Trophoblast cell (in vitro differentiated cells and primary cell): Measurements from ENCODE around the gene BRSK2.

Experiments
- DNase-seq, 2 donors: peaks; one replicate each; pipeline ENCODE4 v3.0.0-alpha.2; 2016
- H2AFZ ChIP-seq: 2 replicates; pipeline ENCODE4 v1.6.1; 2013; ENCODE audit warnings: low read length, moderate library complexity, mild to moderate bottlenecking; ENCODE audit not compliant: insufficient read depth, poor library complexity
- H2AK5ac ChIP-seq: 2 replicates; pipeline ENCODE4 v1.6.1; 2013; ENCODE audit warnings: mild to moderate bottlenecking, low read length
- H2BK120ac ChIP-seq: 2 replicates; pipeline ENCODE4 v1.6.1; 2013; ENCODE audit warnings: low read length, mild to moderate bottlenecking, moderate library complexity; ENCODE audit not compliant: insufficient read depth, poor library complexity
- H2BK12ac ChIP-seq: 2 replicates; pipeline ENCODE4 v1.6.1; 2013; ENCODE audit warnings: mild to moderate bottlenecking, low read length, moderate library complexity
- H2BK5ac ChIP-seq: 2 replicates; pipeline ENCODE4 v1.6.1; 2013; ENCODE audit warnings: low read length, low read depth, moderate library complexity, mild to moderate bottlenecking; ENCODE audit not compliant: poor library complexity
- H3K14ac ChIP-seq: 2 replicates; pipeline ENCODE4 v1.6.1; 2013; ENCODE audit warnings: mild to moderate bottlenecking, low read length
- H3K18ac ChIP-seq: 2 replicates; pipeline ENCODE4 v1.6.1; 2013; ENCODE audit warnings: mild to moderate bottlenecking, low read length
- H3K23ac ChIP-seq: 2 replicates; pipeline ENCODE4 v1.6.1; 2013; ENCODE audit warnings: low read length
- H3K27ac ChIP-seq: 2 replicates; pipeline ENCODE4 v1.5.1; 2013; ENCODE audit warnings: low read depth, mild to moderate bottlenecking, inconsistent platforms, low read length, moderate library complexity
- H3K27me3 ChIP-seq: 2 replicates; pipeline ENCODE4 v1.6.1; 2013; ENCODE audit warnings: inconsistent platforms, mild to moderate bottlenecking, low read length, moderate library complexity; ENCODE audit not compliant: insufficient read depth
- H3K36me3 ChIP-seq, 2 experiments: 1 replicate in 1 of 2; 2 replicates in 1 of 2; pipeline ENCODE4 v1.6.1; 2013; ENCODE audit warnings: low read length in 2 of 2, mild to moderate bottlenecking in 2 of 2, moderate library complexity in 1 of 2; ENCODE audit not compliant: insufficient read depth in 2 of 2, control insufficient read depth in 1 of 2
- H3K4ac ChIP-seq: 2 replicates; pipeline ENCODE4 v1.6.1; 2013; ENCODE audit warnings: low read depth, mild to moderate bottlenecking, low read length, moderate library complexity
- H3K4me1 ChIP-seq, 2 experiments: 1 replicate in 1 of 2; 2 replicates in 1 of 2; pipeline ENCODE4 v1.6.1; 2013; ENCODE audit warnings: low read length in 2 of 2, mild to moderate bottlenecking in 2 of 2, moderate library complexity in 1 of 2; ENCODE audit not compliant: insufficient read depth in 2 of 2, control insufficient read depth in 1 of 2
- H3K4me2 ChIP-seq: 2 replicates; pipeline ENCODE4 v1.6.1; 2013; ENCODE audit warnings: inconsistent platforms, mild to moderate bottlenecking, low read length, moderate library complexity
- H3K4me3 ChIP-seq: 2 replicates; pipeline ENCODE4 v1.5.1; 2013; ENCODE audit warnings: mild to moderate bottlenecking, low read depth, low read length, inconsistent platforms
- H3K79me1 ChIP-seq: one replicate; pipeline ENCODE4 v1.6.1; 2013; ENCODE audit warnings: low read length
- H3K79me2 ChIP-seq: 2 replicates; pipeline ENCODE4 v1.6.1; 2013; ENCODE audit warnings: low read length, mild to moderate bottlenecking; ENCODE audit not compliant: control insufficient read depth, insufficient read depth, poor library complexity
- H3K9ac ChIP-seq: 2 replicates; pipeline ENCODE4 v1.6.1; 2013; ENCODE audit warnings: mild to moderate bottlenecking, low read length
- H3K9me3 ChIP-seq: 2 replicates; pipeline ENCODE4 v1.6.1; 2013; ENCODE audit warnings: low read depth, mild to moderate bottlenecking, control low read depth, inconsistent platforms, low read length; ENCODE audit not compliant: insufficient read depth
- H4K12ac ChIP-seq: 2 replicates; pipeline ENCODE4 v1.6.1; 2013; ENCODE audit warnings: low read depth, mild to moderate bottlenecking, low read length, moderate library complexity
- H4K8ac ChIP-seq: 2 replicates; pipeline ENCODE4 v1.6.1; 2013; ENCODE audit warnings: low read depth, mild to moderate bottlenecking, low read length, moderate library complexity
- H4K91ac ChIP-seq: one replicate; pipeline ENCODE4 v1.6.1; 2013; ENCODE audit warnings: low read depth, mild to moderate bottlenecking, low read length, moderate library complexity
- WGBS: extraction: QIAGEN DNeasy Blood & Tissue Kit; methylation state at CpG from one replicate; pipeline ENCODE4 v1.1.7; 2013; ENCODE audit warnings: missing lambda C conversion rate; ENCODE audit not compliant: insufficient read length, insufficient coverage; ENCODE audit errors: extremely low coverage; 5-methylcytosine and 5-hydroxymethylcytosine counted together

BRSK2 gene

GRCh38 chr11:1349327-1350041 lies 40.2 kb upstream of the BRSK2 start:
- H3K9ac ChIP-seq: no peak overlapping the region
- no peak overlapping the region for H3K4me2 ChIP-seq
- H2AFZ ChIP-seq: no peak overlapping the region
- no peak overlapping the region for H2BK120ac ChIP-seq
- no peak overlapping the region for H3K14ac ChIP-seq
- no peak overlapping the region for H3K4me3 ChIP-seq
- H2BK5ac ChIP-seq: no peak overlapping the region
- H3K9me3 ChIP-seq: no peaks in the 10 kb centered on the region
- no peak overlapping the region for H4K91ac ChIP-seq
- no peak overlapping the region for H4K12ac ChIP-seq
- H3K27me3 ChIP-seq: no peaks in the 10 kb centered on the region
- H3K4ac ChIP-seq: no peak overlapping the region
- no CpG with 5 or more reads among the region's 29 CpGs for WGBS
- no peak overlapping the region for H3K23ac ChIP-seq
- H2AK5ac ChIP-seq: no peak overlapping the region
- no peaks in the 10 kb centered on the region for H3K79me1 ChIP-seq
- H2BK12ac ChIP-seq: no peak overlapping the region
- no peaks in the 10 kb centered on the region for H3K79me2 ChIP-seq
- no peak overlapping the region for H3K18ac ChIP-seq
- no peak overlapping the region for H3K27ac ChIP-seq
- H4K8ac ChIP-seq: no peak overlapping the region
- no peak for DNase-seq
- H3K36me3 ChIP-seq: no peaks in the 10 kb centered on the region
- H3K4me1 ChIP-seq: no peaks in the 10 kb centered on the region

- no peak overlapping the region for H2AK5ac ChIP-seq
- H3K9me3 ChIP-seq: no peaks in the 10 kb centered on the region
- H3K23ac ChIP-seq: no peak overlapping the region
- WGBS: no CpG with 5 or more reads among the region's 22 CpGs
- no peaks in the 10 kb centered on the region for H3K27me3 ChIP-seq
- no peak overlapping the region for H3K4me2 ChIP-seq
- no peak overlapping the region for H2AFZ ChIP-seq
- H3K79me2 ChIP-seq: no peaks in the 10 kb centered on the region
- no peak overlapping the region for H4K12ac ChIP-seq
- H3K4ac ChIP-seq: no peak overlapping the region
- no peaks in the 10 kb centered on the region for H3K4me1 ChIP-seq
- no peak for DNase-seq
- H3K18ac ChIP-seq: no peak overlapping the region
- no peak overlapping the region for H3K4me3 ChIP-seq
- no peak overlapping the region for H2BK120ac ChIP-seq
- H4K8ac ChIP-seq: no peak overlapping the region
- H3K36me3 ChIP-seq: no peaks in the 10 kb centered on the region
- no peak overlapping the region for H3K27ac ChIP-seq
- H2BK12ac ChIP-seq: no peak overlapping the region
- H3K14ac ChIP-seq: no peak overlapping the region
- H3K9ac ChIP-seq: no peak overlapping the region
- H4K91ac ChIP-seq: no peak overlapping the region
- no peaks in the 10 kb centered on the region for H3K79me1 ChIP-seq
- H2BK5ac ChIP-seq: no peak overlapping the region
These were observed 39.5 kb upstream of the BRSK2 start for GRCh38 chr11:1350086-1350725.

- Histone ChIP-seq H2AFZ (no peak overlapping the region), H3K4me3 (no peak overlapping the region), H3K9ac (no peak overlapping the region), H3K23ac (no peak overlapping the region), H2BK12ac (no peak overlapping the region), H2BK5ac (no peak overlapping the region), H2AK5ac (no peak overlapping the region), H2BK120ac (no peak overlapping the region), H4K12ac (no peak overlapping the region), H3K14ac (no peak overlapping the region), H3K4ac (no peak overlapping the region), H3K18ac (no peak overlapping the region), H3K79me2 (no peaks in the 10 kb centered on the region), H3K4me2 (no peak overlapping the region), H4K8ac (no peak overlapping the region), H3K79me1 (no peaks in the 10 kb centered on the region), H3K9me3 (no peaks in the 10 kb centered on the region), H3K27me3 (no peaks in the 10 kb centered on the region), H4K91ac (no peak overlapping the region), H3K27ac (no peak overlapping the region), H3K4me1 (no peaks in the 10 kb centered on the region), H3K36me3 (no peaks in the 10 kb centered on the region)
- no peak for DNase-seq
- no CpG with 5 or more reads among the region's 12 CpGs for WGBS
These were observed 38.3 kb upstream of the BRSK2 start for GRCh38 chr11:1351278-1351937.

DNA sequence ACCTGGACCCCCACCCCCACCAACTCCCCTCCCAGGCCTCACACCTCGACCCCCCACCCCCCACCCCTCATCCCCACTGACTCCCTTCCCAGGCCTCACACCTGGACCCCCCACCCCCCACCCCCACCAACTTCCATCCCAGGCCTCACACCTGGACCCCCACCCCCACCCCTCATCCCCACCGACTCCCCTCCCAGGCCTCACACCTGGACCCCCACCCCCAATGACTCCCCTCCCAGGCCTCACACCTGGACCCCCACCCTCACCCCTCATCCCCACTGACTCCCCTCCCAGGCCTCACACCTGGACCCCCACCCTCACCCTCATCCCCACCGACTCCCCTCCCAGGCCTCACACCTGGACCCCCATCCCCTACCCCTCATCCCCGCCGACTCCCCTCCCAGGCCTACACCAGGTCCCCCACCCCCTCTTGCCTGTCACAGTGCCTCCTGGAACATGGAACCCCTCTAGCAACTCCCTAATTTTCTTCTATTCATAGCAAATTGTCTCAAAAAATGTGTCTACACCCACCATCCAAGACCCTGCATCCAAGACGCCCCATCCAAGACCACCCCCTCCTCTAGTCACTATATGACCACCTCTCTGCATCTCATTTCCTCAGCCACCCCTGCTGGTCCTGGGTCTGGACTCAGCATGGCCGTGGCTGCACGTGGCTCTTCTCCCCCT lies 36.9 kb upstream of the BRSK2 start:
- Histone ChIP-seq H3K79me1 (no peaks in the 10 kb centered on the region), H3K9ac (no peak overlapping the region), H3K79me2 (no peaks in the 10 kb centered on the region), H3K36me3 (no peaks in the 10 kb centered on the region), H3K18ac (no peak overlapping the region), H3K14ac (no peak overlapping the region), H2AFZ (no peak overlapping the region), H2AK5ac (no peak overlapping the region), H3K4ac (no peak overlapping the region), H4K8ac (no peak overlapping the region), H3K23ac (no peak overlapping the region), H2BK5ac (no peak overlapping the region), H2BK120ac (no peak overlapping the region), H3K27me3 (no peaks in the 10 kb centered on the region), H3K4me1 (no peaks in the 10 kb centered on the region), H4K91ac (no peak overlapping the region), H3K9me3 (no peaks in the 10 kb centered on the region), H3K27ac (no peak overlapping the region), H4K12ac (no peak overlapping the region), H3K4me2 (no peak overlapping the region), H3K4me3 (no peak overlapping the region), H2BK12ac (no peak overlapping the region)
- DNase-seq: no peak
- no CpG with 5 or more reads among the region's 8 CpGs for WGBS
